Stomach (tissue), 4 donors: Measurements from ENCODE around the gene ABHD17B.

ENCODE experiments used
- CTCF ChIP-seq, 7 experiments: fragments of 450-650 bp in 4 of 7; fragments of 200-600 bp in 3 of 7; sonication (generic) in 3 of 7; IDR thresholded peaks; one replicate each; pipeline ENCODE4 v1.5.1; 2016 to 2019; ENCODE audit warnings: antibody characterized with exemption in 7 of 7, control low read depth in 2 of 7, mild to moderate bottlenecking in 1 of 7
- POLR2A ChIP-seq, 4 donors: fragments of 450-650 bp; IDR thresholded peaks; one replicate each; pipeline ENCODE4 v1.6.1; 2016; ENCODE audit warnings: antibody characterized with exemption in 4 of 4, control low read depth in 2 of 4, mild to moderate bottlenecking in 1 of 4, moderate library complexity in 1 of 4
- POLR2AphosphoS5 ChIP-seq, 3 donors: sonication (generic); formaldehyde crosslinking; IDR thresholded peaks; one replicate each; pipeline ENCODE4 v1.6.1; 2016; ENCODE audit warnings: antibody characterized with exemption in 3 of 3

- TF ChIP-seq POLR2A (IDR thresholded peaks at IDR 0.05), result no peak
- TF ChIP-seq CTCF (IDR thresholded peaks at IDR 0.05), result no peak
- no peak for TF ChIP-seq POLR2AphosphoS5 (IDR thresholded peaks at IDR 0.05)
Measured at GRCh38 chr9:71826279-71826678, 84.7 kb downstream of the ABHD17B start.
